GM19328 (cell line): ENCODE results near the gene ABCD2.
"Not testable (repeated sequence)": the region's sequence is repeated elsewhere in the genome, so short reads cannot be mapped to it uniquely, and the experiment has no call there.

ENCODE experiments used
- ATAC-seq: cut with Tn5 transposase; IDR thresholded peaks from one replicate; pipeline ENCODE4 v1.9.1; 2021; ENCODE audit warnings: mild to moderate bottlenecking, moderate library complexity; ENCODE audit not compliant: unreplicated experiment

The ABCD2 gene

DNA sequence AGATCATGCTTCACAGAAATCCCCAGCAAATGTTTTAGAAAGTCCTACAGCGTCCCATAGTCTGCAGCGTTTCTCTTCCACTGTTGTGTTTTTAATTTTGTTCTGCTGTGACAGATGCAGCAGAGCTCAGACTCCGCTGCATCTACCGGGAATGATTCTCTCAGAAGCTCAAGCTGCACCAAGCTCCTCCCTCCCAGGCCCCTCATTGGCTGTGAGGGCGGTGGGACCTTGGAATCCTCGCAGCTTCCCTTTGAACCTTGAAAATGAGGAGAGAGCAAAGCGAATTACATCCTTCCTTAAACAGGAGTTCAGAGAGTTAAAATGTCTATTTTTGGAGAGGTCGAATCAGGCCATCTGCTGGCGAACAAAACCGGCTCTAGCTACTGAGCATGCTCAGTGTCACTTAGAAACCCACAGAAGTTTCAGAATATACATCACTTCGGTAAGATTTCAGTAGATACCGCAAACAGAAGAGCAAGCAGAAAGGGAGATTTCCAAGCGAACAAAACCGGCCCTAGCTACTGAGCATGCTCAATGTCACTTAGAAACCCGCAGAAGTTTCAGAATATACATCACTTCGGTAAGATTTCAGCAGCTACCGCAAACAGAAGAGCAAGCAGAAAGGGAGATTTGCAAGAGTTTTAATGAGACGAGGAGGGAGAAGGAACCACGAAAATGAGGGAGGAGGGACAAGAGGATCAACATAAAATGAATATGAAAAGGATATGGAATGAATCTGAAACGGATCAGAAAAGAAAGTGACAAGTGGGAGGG is at the start of gene ABCD2:
Gene ABCD2 (minus strand): TSS at position 144 of the 774 bp plus-strand sequence. CDS start 188 bp downstream, outside the sequence.
- peak; percentile 59 for ATAC-seq

DNA sequence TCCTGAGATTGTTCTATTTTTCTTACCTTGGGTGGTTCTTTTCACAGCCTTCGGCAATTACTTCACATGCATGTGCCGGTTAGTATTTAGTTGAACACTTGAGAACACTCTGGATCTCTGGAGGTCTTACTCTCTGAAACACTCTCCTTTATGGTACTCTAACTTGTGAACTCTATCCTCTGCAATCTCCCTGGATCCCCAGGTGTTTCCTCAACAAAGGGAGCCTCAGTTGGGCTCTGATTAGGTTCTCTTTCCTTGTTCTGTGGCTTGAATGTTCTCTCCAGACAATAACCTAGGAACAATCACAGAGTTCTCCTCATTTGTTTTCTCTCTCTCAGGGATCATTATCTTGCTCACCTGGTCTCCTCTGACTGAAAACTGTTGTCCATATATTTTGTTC is 40.5 kb upstream of the ABCD2 start:
- ATAC-seq = no peak

DNA sequence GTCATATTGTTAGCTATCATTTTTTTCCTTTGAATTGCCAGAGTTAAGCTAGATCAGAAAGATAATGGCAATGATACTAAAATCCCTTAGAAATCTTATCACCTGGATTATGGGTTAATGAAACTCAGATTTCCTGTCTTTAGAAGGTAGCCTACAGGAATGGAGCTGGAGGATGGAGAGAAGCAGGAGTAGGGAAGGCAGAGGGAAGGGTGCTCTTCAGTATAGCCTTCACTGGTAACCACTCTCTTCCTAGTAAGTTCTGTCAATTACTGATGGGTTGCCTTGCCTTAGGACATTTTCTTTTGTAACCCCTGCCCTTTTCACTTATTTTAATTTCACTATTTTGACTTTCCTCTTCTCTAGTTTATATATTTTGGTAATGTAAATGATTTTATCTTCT is 27.8 kb upstream of the ABCD2 start:
- ATAC-seq = no peak

DNA sequence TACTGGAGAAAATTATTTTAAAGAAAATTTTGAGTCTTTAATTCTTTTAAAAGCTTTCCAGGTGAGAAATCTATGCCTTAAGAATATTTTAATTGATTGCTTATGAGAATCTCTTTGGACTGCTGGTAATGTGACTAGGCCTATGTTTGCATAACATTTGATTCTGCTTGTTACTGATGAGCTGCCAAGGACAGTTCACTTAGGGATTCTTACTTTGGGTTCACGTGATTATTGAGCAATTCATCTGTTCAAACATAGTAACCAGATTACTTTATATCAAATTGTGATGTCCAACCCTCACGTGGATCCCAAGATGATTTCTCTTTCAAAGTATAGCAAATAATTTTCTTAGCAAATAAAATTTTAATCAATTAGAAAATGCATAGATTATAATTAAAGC is 27.4 kb upstream of the ABCD2 start:
- ATAC-seq = no peak

DNA sequence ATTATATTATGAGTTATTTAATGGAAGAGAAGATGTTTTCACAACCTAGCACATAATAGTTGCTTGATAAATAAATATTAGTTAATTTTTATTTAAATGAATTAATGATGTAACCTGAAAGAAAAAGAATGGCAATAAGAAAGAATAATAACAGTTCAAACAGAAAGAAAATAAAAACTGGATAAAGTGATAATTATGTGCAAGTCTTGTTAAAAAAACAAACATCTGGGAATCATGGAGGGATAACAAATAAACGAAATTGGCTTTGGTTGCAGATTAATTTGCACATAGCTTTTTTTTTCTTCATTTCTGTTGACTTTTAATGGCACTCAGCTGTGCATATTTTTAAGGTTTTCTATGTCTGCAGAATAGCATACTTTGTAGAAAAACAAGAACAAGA is 23.4 kb upstream of the ABCD2 start:
- no peak for ATAC-seq

DNA sequence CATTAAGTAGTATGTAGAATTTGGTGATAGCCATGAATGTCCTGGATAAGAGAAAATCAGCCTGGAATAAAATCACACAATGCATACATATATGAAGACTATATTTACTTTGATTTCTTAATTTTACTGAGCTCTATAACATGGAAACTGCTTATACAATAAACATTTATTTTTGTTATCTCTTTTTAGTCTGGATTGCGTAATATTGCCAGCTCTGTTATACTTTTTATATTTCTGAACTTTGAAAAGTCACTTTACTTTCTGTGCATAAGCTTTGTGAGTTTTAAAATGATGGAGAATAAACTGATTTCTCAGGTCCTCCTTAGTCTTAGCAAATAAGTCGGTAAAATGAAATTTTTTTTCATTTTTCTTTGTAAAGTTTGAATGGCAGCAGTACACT is 19.2 kb upstream of the ABCD2 start:
- ATAC-seq = no peak

DNA sequence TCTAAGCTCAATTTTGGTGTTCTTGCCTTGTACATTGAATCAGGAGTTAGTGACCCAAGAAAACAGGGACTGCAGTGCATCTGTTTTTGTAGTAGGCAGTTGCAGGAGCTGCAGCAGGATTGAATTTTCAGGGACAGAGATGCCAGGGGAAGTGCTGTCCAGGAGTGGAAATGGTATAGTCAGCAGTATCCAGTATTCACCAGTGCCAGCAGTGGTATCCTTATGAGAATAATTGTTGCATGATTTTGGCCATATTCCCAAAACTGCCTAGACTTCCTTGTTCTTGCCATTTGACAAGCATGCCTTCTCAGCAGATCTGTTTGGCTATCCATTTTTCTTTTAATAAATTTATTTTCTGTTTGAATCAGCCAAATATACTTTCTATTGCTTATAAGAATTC is 18.6 kb upstream of the ABCD2 start:
- no peak for ATAC-seq

DNA sequence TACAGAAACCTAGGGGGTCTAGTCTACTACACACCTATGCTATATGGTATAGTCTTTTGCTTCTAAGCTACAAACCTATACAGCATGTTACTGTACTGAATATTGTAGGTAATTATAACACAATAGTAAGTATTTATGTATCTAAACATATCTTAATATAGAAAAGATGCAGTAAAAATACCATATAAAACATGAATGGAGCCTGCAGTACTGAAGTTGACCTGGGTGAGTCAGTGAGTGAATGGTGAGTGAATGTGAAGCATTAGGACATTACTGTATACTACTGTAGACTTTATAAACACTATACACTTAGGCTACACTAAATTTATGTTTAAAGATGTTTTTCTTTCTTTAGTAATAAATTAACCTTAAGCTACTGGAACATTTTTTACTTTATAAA is 13.1 kb upstream of the ABCD2 start:
- no peak for ATAC-seq

DNA sequence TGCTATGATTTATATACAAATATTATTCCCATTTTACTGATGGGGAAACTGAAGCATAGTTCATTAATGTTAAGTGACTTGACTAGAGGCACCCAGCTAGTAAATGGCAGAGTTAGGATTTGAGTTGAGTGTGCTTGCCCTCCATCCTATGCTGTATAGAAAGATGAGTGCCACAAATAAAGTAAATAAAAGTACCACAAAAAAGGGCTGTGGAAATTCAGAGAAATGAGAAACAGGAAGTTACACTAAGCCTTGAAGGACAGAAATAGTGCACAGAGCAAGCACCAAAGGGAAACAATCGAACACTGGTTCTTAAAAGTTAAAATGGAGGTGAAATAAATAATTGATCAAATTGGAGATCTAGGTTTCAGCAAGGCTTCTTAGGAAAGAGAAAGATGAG is 9.2 kb upstream of the ABCD2 start:
- ATAC-seq = no peak

DNA sequence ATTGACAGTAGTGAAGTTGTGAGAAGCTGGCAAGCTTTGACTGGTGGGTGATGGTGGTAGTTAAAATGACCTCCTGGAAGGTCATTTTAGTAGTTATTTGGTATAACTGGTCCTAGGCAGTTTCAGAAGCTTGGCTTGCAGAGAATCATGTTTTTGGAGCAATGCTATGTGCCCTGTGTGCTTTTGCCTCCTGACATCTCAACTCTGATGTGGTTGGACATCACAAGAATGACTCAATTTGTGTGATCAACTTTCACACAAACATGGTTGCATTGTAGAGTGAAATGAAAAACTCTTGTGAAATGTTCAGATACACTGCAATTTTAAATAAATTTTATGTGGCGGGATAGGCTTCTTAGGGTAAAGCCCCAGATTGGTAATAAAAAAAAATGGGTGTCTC is 8.3 kb upstream of the ABCD2 start:
- no peak for ATAC-seq

DNA sequence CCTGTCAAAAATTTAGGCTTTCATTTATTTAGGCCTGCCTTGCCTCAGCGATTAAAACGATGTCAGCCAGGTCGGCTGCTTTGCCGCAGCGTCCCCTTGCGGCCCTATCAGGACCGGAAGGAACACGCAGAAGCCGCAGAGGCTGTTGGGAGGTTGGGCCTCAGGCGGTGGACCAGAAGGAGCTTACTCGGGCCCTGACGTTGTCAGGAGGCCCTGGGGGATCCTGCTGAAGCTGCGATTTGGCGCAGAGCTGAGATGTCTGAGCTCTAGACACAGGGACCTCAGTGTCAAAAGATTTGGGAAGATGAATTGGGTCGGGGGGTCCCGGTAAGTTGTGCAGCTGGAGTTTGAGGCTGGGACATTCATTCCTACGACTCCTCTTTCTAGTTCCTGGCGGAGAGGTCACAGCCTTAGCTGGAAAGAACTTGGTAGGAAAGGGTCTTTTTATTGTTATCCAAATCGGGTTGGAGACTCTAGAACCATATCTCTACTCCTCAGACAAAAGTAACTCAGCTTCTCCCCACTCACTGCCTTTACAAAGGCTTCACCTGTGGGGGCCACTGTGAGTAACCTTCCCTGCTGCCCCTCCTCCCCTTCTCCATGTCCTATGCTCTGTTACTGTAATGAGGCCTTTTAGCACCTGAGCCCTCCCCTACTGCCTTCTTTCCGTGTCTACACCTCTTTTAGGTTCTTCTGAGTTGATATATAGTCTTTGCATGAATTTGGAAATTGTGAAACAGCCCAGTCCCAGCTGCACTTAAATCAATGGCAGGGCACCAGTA is 6.6 kb upstream of the ABCD2 start:
- no peak for ATAC-seq

DNA sequence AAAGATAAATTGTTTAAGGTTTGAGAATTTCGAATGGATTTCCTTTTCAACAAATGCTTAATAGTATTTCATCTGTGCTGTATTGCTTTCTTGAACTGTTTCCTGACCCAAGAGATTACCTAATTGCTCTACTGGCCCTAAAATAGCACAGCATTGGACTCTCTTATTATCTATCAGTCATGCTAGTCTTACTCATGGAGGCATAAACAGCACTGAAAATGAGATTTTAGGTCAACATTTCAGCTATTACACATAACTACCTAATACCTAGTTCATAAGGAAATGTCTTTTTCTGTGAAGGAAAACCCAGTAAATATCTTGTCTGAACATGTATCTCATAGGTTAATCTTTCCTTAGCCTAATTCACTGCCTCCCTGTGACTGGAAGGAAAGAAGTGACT is 4.3 kb upstream of the ABCD2 start:
- ATAC-seq = no peak

DNA sequence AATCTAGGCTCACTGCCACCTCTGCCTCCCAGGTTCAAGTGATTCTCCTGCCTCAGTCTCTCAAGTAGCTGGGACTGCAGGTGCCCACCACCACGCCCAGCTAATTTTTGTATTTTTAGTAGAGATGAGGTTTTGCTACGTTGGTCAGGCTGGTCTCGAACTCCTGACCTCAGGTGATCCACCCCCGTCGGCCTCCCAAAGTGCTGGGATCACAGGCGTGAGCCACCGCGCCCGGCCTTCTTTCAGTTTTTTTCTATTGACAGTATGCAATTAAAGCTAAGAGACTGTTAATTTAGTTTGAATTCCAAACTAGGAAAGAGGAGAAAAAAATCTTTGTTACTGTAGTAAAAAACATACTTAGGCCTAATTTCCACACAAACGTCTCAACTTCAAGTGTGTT is 3.6 kb upstream of the ABCD2 start:
- not testable (repeated sequence) for ATAC-seq

DNA sequence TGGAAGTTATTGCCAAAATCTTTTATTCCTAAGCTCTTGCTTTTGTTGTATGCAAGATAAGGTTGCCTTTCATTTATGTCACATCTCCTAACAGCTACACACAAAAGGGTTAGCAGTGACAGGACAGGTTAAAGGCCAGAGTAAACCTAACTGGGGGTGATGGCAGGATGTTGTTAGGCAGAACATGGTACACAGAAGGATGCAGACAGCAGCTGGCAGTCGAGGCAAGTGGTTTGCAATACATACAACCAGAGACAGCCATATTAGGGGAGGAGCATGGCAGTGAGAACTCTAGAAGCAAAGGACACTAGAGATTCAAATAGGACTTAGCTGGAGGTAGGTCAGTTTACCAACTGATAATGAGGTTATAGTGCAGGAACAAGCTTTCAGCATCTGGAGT is 2.7 kb upstream of the ABCD2 start:
- ATAC-seq = no peak

DNA sequence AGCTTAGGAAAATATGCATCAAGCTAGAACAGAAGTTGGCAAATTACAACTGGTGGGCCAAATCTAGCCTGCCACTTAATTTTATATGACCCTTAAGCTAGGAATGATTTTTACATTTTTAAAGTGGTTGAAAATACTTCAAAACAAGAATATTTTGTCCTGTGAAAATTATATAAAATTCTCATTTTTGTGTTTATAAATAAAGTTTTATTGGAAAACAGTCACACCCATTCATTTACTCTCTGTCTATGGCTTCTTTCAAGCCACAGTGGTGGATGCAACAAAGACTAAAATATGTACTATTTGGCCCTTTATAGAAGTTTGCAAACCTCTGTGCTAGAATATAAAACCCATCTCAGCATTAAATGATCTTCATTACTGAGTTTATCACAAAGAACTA is 2.1 kb upstream of the ABCD2 start:
- ATAC-seq = no peak

DNA sequence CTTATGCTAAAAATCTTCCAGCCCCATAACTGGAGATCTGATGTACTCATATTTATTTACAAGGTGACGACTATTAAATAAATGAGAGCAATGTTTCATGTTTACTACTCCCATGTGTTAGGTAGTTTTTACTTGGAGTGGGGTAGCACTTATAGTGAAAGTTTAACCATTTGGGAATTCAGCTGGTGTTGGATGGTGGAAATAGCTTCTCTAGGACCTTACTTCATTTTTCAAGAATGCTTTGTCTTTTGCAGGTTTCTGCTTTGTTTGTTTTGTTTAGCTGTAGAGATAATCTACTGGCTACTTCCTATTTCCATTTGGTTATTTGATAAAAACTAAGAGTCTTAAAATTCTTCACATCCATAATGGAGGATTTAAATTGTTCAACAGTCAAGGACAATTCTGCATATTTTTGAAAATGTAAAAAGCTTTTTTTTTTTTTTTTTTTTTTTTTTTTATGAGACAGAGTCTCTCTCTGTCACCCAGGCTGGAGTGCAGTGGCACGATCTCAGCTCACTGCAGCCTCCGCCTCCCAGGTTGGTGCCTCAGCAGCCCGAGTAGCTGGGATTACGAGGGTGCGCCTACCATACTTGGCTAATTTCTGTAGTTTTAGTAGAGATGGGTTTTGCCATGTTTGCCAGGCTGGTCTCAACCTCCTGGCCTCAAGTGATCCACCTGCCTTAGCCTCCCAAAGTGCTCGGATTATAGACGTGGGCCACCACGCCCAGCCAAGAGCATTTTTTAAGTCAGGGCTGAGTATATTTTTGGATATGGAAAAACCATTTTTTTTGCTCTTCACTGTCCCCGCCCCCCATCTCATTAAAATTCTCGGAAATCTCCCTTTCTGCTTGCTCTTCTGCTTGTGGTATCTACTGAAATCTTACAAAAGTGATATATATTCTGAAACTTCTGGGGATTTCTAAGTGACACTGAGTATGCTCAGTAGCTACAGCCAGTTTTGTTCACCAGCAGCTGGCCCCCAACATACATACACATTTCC is 1.4 kb upstream of the ABCD2 start:
- peak; percentile 33 for ATAC-seq

DNA sequence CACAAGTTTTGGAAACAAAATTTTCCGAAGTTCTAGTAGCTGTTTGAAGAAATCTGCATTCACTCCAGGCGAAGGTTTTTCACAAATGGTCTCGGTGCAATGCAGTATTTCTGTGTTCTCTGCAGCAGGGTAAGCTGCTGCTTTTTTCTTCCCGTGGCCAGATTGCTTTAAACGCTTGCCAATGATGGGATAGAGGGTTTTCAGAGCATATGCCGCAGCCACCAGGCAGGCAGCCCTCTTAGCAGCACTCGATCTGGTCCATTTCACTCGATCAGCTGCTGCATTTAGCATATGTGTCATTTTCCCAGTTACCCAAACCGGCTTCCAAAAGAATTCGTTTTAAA is 315 bp downstream of the ABCD2 start:
- peak; percentile 14 for ATAC-seq

DNA sequence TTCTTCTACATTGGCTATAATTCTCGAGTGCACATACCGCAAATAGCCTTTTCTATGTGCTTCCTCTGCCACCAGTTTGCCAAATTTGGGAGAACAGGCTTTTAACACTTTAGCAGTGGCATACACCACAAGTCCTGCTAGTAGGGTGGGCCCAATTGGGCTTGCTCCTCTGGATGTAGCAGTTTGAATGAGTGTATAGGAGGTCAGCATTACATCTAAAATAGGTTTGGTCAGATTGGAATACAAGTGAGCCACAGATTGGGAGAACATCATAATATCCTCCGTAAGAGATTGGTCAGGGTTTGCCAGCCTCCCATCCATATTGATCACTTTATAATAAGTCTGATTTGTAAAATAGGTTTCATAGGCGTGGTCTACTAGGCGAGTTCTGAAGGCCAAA is 902 bp downstream of the ABCD2 start:
- ATAC-seq = no peak

DNA sequence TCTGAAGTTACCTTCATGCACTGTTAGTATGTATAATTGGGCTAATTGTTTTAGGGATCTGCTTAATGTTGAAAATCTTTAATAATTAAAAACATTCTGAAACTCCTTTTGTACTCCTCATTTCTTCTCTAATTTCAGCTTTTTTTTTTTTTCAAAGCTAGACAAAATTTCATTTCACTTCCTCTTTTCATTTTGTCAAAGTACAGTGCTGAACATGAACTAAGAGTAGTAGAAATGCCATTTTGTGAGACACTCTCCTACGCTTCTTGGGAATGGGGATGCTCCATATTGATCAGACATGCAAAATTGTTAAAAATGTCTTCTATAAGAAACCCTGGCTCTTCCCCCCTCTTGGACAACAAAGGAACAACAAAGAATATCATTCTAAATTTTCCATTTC is 1.7 kb downstream of the ABCD2 start:
- no peak for ATAC-seq

DNA sequence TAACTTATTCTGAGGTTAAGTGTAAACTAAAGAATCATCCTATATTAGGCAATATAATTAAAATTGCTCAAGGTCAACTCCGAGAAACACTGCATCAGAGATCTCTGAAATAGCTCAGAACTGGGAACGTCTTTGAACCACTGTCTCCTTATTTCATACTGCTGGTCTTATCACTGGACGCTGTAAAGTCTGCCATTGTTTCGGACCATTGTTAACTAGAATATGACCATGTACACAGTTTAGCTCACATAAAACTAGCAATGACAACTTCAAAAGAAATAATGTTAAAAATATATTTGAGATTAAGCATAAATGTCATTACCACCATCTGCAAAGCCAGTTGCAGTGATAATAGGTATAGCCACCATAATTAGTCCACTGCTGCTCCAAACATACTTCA is 2.9 kb downstream of the ABCD2 start:
- no peak for ATAC-seq

DNA sequence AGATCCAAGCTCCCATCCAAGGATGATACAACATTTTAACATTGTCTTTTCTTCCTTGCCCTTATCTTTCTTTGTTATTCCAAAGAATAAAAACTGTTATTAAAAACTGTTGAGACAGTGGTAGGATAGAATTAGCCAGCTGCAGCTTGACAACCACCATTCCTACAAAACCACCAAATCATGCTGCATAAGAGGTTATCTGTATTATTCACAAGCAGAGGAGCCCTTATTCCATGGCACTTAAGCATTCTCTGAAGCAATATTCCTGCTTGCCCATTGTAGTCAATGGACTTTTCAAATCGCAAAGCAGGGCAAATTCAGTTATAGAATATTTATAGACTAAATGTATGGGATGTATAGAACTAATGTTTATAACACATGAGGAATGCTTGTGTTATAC is 3.4 kb downstream of the ABCD2 start:
- ATAC-seq = no peak
